CD4-positive, alpha-beta T cell treated with Interferon gamma for 1 hour (primary cell): ENCODE data around the gene ZDHHC22.

ENCODE experiments used
- DNase-seq: peaks from one replicate; pipeline ENCODE4 v3.0.0-alpha.2; 2020

The ZDHHC22 gene

GRCh38 chr14:77102154-77102553 is 39.4 kb downstream of the ZDHHC22 start:
- no peak for DNase-seq

- no peak for DNase-seq
These were observed 40.6 kb downstream of the ZDHHC22 start for GRCh38 chr14:77100961-77101360.

- DNase-seq, result no peak
These were observed 42.0 kb downstream of the ZDHHC22 start for GRCh38 chr14:77099425-77100167.

GRCh38 chr14:77098529-77099353 is 42.9 kb downstream of the ZDHHC22 start:
- DNase-seq, result peak; percentile 5

GRCh38 chr14:77097700-77098528 is 43.7 kb downstream of the ZDHHC22 start, which contains the start of gene CIPC:
Gene CIPC, plus strand, starts transcription at chr14:77098258. Its CDS starts 7,451 bp downstream, at chr14:77105709.
- DNase-seq, result peak; percentile 99

GRCh38 chr14:77097006-77097699 is 44.4 kb downstream of the ZDHHC22 start:
- no peak for DNase-seq

- DNase-seq, result peak; percentile 73
These were observed 46.8 kb downstream of the ZDHHC22 start for GRCh38 chr14:77094672-77095284.

- no peak for DNase-seq
These were observed 48.9 kb downstream of the ZDHHC22 start for GRCh38 chr14:77092676-77093075.

GRCh38 chr14:77091518-77091917 is 50.1 kb downstream of the ZDHHC22 start:
- DNase-seq, result no peak

GRCh38 chr14:77088645-77089044 is 52.9 kb downstream of the ZDHHC22 start:
- DNase-seq, result no peak

- no peak for DNase-seq
These were observed 53.4 kb downstream of the ZDHHC22 start for GRCh38 chr14:77088219-77088618.

GRCh38 chr14:77087631-77088030 is 54.0 kb downstream of the ZDHHC22 start:
- no peak for DNase-seq

- no peak for DNase-seq
These were observed 54.6 kb downstream of the ZDHHC22 start for GRCh38 chr14:77086951-77087350.

- DNase-seq, result no peak
These were observed 55.4 kb downstream of the ZDHHC22 start for GRCh38 chr14:77086017-77086727.

- no peak for DNase-seq
These were observed 56.1 kb downstream of the ZDHHC22 start for GRCh38 chr14:77085538-77085937.

GRCh38 chr14:77084985-77085384 is 56.6 kb downstream of the ZDHHC22 start:
- DNase-seq, result no peak

GRCh38 chr14:77083082-77083481 is 58.5 kb downstream of the ZDHHC22 start:
- no peak for DNase-seq

- no peak for DNase-seq
These were observed 59.2 kb downstream of the ZDHHC22 start for GRCh38 chr14:77082356-77082755.
